Daoy (cell line): Measurements from ENCODE around the gene SDCBP2. TPM values are rescaled to one million over a fixed set of nuclear protein-coding genes. Genes with fewer than 3 reads are reported as not detected.

Source experiments
- DNase-seq: peaks from one replicate; pipeline ENCODE4 v3.0.0-alpha.2; 2015; ENCODE audit warnings: low read depth
- total RNA-seq: library from RNA; depleted of rRNA; stranded (reverse); fragments of >200 nt; shearing (Covaris generic); gene quantifications from 2 replicates; pipeline ENCODE4 v1.2.3, GENCODE V29; 2014; rRNA removed

The SDCBP2 gene
- total RNA-seq, 1 experiment from 2014 or later: 3.7 TPM

DNA sequence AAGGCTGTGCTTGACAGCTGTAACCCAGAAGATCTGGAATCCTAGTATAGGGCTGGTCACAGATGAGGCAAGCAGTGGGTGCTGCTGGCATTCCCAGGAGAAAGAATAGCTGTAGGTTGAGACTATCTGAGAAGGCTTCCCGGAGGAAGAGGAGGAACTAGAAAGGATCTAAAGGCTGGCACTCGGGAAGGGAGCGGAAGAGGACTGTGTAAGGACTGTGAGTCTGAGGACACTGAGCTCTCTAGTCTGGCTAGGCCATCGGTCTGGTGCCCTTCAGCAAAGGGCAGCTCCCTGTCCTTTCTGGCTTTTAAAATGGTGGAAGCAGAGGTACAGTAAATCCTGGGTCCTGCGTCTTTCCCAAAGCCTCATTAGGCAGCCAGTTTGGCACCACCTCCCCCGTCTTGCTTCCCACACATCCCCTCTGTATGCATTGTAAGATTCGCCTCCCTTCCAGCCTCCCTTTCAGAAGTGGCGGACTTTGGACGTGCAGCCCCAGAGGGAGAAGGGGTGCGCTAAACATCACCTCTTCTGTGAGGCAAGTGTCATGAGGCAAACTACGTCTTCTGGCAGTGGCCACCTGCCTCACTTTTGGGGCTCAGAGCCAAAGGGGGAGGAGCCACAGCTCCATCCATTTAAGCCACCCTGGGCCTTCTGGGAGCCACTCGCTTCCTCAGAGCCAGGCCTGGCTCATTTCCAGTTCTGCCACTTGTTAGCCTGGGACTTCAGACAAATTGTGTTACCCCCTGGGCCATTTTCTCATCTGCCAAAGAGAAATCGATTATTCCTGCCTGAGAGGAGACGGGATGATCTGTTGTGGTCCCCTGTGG is 54.2 kb downstream of the SDCBP2 start:
- no peak for DNase-seq

DNA sequence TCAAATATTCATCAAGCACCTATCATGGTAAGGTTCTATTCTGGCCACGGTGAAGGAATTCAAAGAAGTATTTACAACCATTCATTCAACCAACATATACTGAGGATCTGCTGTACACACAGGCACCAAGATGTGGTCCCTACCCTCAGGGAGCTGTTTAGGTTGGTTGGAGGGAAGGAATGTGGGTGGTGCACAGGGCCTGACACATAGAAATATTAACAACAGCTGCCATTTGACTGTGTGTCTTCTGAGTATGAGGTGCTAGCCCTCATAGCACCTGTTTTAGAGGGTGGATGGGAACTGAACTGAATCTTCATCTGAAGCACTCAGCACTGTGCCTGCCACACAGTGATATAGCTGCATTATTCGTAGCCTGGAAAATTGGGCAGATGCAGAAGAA is 55.6 kb downstream of the SDCBP2 start:
- DNase-seq: no peak

DNA sequence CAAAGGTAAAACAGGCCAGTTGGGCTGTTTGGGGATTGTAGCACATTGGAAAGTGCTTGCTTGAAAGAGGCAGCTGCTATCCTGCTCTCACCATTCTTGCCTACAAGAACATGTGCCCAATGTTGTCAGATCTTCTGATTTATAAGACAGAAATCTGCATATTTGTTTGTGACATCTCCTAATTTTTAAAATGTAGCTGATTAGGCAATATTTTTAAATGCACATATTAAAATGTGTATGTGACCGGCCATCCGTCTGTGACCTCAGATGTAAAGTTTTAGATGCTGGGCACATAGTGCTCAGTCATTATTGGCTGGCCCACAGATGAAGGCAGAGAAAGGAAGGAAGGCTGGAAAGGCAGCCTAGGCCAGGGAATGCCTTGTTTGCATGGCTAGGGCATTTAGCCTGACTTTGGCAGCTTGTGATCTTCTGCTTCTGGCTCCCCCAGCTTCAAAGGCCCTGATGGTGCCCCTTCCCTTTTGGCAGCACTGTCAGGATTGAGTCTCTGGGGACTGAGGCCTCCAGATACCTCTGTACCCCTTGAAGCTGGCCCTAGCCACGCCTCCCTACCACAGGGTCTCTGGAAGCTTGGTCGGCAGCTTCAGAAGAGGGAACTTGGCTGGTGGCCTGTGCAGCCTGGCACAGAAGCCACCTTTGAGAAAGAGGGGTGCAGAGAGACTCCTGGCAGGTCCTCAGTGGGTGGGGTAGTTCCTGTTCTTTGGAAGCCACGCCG is 56.4 kb downstream of the SDCBP2 start:
- no peak for DNase-seq

DNA sequence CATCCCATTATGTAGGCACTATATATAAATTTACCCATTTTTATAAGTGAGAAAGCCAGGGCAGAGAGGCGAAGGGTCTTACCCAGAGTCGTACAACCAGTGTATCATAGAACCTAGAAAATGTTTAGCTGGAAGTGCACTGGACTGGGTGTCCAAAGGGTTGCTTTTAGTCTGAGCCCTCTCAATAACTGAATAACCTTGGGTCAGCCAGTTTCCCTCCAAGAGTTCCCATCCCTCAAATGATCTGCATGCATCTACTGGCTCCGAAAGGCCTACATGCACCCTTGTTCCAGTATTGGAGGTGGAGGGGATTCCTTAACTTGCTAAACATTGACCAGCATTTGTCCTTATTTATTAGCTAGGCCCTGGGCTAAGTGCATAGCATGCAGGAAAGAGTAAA is 59.1 kb downstream of the SDCBP2 start:
- DNase-seq: no peak

DNA sequence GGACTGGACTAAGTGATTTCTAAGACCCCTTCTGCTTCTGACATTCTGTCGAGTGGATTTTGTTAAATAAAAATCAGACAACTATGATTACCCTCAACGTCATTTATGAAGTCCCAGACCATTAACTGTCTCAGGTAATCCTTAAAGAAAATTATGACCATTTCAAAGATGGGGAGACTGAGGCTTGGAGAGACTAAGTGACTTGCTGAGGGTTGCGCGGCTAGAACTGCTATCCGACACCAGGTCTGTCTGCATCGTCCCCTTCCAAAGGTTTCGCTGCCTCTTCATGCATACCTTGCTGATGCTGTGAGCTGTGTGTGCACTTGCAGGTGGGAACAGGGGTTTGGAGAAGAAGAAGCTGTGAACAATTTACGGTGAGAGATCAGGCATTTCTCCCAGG is 59.7 kb downstream of the SDCBP2 start:
- DNase-seq: no peak

DNA sequence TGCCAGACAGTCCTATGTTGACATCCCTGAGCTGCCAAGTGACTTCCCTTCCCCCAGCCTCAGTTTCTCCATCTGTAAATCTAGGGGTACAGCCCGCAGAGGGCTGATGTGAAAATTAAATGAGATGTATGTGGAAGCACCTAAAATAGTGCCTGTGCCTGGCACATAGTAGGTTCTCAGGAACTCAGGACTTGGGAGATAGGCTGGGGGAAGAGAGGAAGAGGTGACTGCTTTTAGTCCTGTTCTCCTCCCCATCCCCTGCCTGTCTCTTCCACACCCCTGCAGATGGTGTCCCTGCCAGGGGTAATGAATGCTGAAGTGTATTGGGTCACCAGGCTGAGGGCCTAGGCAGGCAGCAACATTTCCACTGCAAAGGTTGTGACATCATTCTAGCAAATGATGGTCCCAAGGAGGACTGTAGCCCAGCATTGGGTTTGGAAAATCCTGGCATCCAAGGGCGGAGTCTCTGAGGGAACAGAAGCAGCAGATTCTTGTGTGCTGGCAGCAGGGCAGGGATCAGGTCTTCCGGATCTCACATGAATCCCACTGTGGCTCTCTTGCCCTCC is 61.0 kb downstream of the SDCBP2 start:
- no peak for DNase-seq

DNA sequence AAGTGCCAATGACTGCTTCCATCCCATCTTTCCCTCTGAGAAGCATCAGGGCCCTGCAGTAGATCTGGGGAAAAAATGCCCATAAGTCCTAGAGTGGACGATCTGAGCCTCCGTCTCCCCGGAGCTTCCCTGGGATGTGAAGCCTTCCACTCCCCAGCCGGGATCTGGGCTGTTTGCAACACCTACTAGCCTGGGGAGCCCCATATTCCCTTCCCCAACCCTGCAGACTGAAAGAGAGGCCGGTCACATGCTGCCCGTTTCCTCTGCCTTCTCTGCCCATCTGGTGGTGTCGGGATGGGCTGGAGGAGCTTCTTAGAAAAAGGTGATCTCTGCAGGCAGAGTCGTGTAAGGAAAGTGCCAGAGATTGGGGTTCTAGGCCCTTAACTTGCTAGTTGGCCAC is 61.8 kb downstream of the SDCBP2 start:
- no peak for DNase-seq

DNA sequence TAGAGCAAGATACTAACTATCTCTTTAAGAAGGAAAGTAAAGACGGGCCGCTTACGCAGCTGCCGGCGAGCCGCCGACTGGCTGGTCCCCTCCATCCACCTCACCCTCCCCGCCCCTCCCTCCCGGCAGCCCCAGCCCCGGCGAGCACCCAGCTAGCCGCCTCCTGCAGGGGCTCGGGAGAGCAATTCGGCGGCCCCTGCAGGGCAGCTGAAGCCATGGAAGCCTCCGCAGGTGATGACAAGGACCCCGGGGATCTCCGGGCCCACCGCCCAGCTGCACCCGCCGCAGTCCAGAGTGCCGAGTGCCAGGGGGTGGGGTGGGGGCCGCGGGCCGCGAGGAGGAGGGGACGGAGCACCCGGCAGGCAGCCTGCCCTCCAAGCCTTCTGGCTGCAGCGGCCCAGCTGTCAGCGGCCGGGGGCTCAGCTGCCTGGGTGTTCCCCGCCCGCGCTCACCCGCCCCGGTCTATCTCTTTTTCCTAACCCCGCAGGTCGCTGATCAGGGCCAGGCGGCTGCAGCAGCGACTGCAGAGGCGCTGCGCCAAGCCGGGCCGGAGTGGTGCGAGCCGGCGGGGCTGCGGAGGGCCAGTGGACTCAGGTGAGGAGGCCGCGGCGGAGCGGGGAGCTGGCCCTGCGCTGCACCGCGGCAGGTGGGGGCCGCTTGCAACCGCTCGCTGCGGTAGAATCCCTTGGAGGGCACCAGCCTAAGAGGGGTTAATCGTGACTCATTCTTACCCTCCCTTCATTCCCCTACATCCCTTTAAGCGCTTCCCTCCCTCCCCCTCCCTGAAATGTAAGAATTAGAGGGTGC is 62.6 kb downstream of the SDCBP2 start, which contains the start of gene SNPH:
SNPH (plus strand) TSS at position 128 of the 807 bp plus-strand sequence. CDS start 29,946 bp downstream, outside the sequence.
- peak; percentile 75 for DNase-seq

DNA sequence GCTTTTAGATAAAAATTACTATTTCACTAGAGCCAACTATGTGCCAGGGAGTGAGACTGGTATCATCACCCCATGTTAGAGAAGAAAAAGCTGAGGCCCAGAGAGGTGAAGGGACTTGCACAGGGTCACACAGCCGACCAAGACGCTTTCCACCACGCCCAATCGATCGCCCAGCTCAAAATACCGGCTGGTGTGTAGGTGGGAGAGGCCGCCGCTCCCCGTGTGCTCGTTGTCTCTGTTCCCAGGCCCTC is 63.1 kb downstream of the SDCBP2 start:
- DNase-seq: no peak

DNA sequence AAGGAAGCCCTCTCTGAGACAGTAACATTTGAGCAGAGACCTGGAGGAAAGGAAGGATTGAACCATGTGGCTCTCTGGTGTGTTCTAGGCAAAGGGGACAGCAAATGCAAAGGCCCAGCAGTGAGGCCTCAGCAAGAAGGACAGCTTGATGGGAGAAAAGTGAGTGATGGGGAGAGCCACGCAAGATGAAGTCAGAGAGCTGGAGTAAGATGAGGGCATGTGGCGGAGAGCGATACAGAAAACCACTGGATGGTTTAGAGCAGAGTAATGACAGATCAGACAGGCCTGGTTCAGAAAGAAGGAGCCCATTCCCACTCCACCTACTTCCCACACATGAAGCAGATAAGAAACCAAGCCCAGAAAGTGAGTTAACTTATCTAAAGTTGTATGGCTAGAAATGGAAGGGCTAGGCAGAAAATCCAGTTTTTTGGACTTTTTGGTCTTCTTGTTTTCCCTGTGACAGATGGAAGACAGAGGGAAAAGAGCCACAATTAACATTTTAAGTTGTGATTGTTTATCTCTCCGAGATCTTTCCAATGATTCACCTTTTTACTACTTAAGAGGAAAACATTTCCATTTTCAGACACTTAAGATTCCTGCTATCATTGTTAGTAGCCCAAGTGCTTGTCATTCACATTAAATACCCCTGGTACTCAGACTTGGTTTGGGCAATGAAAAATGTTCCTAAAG is 63.6 kb downstream of the SDCBP2 start:
- DNase-seq: no peak

DNA sequence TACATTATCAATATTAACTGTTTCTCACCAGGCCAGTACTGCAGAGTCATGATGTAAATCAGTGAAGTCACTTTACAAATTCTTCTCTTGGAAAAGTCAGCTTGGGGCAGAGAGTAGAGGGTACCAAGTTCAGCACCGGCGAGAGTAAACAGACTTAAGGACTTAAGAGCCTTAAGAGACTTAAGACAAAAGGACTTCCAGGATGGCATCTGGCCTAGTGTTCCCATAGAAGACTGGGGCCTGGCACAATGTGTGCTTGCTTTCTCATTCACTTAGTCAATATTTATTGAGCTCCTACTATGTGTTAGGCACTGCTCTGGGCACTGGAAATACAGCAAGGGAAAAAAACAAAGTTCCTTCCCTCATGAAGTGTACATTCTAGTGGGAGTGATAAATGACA is 64.2 kb downstream of the SDCBP2 start:
- no peak for DNase-seq

DNA sequence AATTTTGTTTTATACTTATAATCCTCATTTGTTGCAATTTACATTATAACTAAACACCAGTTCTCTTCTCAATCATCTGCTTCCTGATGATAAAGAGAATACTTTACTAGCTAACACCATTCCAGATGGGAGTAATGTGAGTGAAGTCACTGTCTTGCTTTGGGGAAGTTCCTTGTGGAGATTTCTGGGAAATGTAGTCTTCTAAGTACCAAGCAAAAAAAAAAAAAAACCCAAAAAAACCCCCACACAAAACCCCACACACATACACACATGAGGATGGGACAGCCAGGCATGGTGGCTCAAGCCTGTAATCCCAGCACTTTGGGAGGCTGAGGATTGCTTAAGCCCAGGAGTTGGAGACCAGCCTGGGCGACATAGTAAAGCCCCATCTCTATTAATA is 65.1 kb downstream of the SDCBP2 start:
- DNase-seq: no peak

Other genes with a start within 250 kb of the SDCBP2 start
- 71.8 and 102 TPM in 2 replicates for gene PSMF1, start 210.5 kb downstream of the SDCBP2 start, total RNA-seq
- 0.06 TPM in 1 of 2 replicates, not detected in the other for gene TMEM74B, start 144.2 kb downstream of the SDCBP2 start, total RNA-seq
- not detected in 2 replicates for gene C20orf202, start 125.7 kb downstream of the SDCBP2 start, total RNA-seq
- gene RAD21L1, start 103.1 kb downstream of the SDCBP2 start, total RNA-seq: 0.63 and 0.86 TPM in 2 replicates
- gene SNPH, start 62.8 kb downstream of the SDCBP2 start, total RNA-seq: 1.6 and 3.0 TPM in 2 replicates
- 72.4 and 77.9 TPM in 2 replicates for gene FKBP1A, start 63.9 kb upstream of the SDCBP2 start, total RNA-seq
- gene NSFL1C, start 137.7 kb upstream of the SDCBP2 start, total RNA-seq: 45.9 and 54.2 TPM in 2 replicates
- gene SIRPB2, start 162.3 kb upstream of the SDCBP2 start, total RNA-seq: not detected in 2 replicates
- gene SIRPD, start 228.6 kb upstream of the SDCBP2 start, total RNA-seq: not detected in 2 replicates